ENCODE data around the gene SLC6A4.

Gene SLC6A4

GRCh38 chr17:30200106-30200505, 35.4 kb downstream of the SLC6A4 start:
- TF ChIP-seq, protein P1, sequence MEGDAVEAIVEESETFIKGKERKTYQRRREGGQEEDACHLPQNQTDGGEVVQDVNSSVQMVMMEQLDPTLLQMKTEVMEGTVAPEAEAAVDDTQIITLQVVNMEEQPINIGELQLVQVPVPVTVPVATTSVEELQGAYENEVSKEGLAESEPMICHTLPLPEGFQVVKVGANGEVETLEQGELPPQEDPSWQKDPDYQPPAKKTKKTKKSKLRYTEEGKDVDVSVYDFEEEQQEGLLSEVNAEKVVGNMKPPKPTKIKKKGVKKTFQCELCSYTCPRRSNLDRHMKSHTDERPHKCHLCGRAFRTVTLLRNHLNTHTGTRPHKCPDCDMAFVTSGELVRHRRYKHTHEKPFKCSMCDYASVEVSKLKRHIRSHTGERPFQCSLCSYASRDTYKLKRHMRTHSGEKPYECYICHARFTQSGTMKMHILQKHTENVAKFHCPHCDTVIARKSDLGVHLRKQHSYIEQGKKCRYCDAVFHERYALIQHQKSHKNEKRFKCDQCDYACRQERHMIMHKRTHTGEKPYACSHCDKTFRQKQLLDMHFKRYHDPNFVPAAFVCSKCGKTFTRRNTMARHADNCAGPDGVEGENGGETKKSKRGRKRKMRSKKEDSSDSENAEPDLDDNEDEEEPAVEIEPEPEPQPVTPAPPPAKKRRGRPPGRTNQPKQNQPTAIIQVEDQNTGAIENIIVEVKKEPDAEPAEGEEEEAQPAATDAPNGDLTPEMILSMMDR (IDR thresholded peaks at IDR 0.05; ENCODE audit: low read depth, low read length), result no peak
- no peak for DNase-seq (ENCODE audit: extremely low read depth, low read depth)

DNA sequence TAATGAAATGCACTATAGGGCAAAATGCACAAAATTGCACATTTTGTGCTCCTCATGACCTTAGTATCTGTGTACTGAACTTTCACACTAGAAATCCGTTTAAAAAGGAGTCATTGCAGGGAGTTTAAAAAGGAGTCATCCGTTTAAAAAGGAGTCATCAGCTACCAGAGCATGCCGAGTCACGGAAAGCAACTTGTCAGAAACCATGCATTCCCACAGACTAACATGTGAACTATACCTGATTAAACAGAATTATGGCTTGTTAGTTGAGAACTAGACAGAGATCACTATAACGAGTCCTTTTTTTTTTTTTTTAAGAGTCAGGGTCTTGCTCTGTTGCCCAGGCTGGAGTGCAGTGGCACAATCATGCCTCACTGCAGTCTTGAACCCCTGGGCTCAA, 35.9 kb downstream of the SLC6A4 start:
- TF ChIP-seq, protein P1 (IDR thresholded peaks at IDR 0.05; ENCODE audit: low read depth, low read length), result no peak
- DNase-seq (ENCODE audit: extremely low read depth, low read depth), result no peak

GRCh38 chr17:30197416-30197815, 38.1 kb downstream of the SLC6A4 start:
- no peak for DNase-seq (ENCODE audit: extremely low read depth, low read depth)
- TF ChIP-seq, protein P1 (IDR thresholded peaks at IDR 0.05; ENCODE audit: low read depth, low read length), result no peak

GRCh38 chr17:30196504-30196903, 39.0 kb downstream of the SLC6A4 start:
- no peak for DNase-seq (ENCODE audit: extremely low read depth, low read depth)
- TF ChIP-seq, protein P1 (IDR thresholded peaks at IDR 0.05; ENCODE audit: low read depth, low read length), result no peak

DNA sequence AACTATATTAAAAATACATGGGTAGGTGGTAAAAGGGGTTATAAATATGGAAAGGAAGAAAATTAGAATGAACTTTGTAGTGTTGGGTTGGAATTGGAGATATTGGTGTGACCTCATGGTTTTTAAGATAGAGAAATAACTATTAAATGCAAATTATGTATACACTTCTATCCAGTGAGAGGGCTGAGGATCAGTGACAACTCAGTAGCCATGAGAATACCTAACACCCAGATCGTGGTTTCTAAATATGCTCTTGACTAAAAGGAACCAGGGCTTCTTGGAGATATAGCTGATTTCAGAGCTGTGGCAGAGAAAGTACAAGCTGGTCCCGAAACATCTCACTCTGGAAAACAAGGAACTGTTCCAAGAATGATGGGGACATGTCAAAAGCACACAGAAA, 44.4 kb downstream of the SLC6A4 start:
- TF ChIP-seq, protein P1 (IDR thresholded peaks at IDR 0.05; ENCODE audit: low read depth, low read length), result no peak
- DNase-seq (ENCODE audit: extremely low read depth, low read depth), result no peak

GRCh38 chr17:30188211-30188939, 47.1 kb downstream of the SLC6A4 start:
- TF ChIP-seq, protein P1 (IDR thresholded peaks at IDR 0.05; ENCODE audit: low read depth, low read length), result no peak
- DNase-seq (ENCODE audit: extremely low read depth, low read depth), result no peak

GRCh38 chr17:30187573-30187972, 47.9 kb downstream of the SLC6A4 start:
- TF ChIP-seq, protein P1 (IDR thresholded peaks at IDR 0.05; ENCODE audit: low read depth, low read length), result no peak
- no peak for DNase-seq (ENCODE audit: extremely low read depth, low read depth)

Data from AG09319 (cell line).